SK-N-SH treated with all-trans-retinoic acid at 6 μM for 48 hours (cell line): ENCODE measurements around the gene MAP7D2.

ENCODE experiments used
- ATAC-seq: fragments of 200-7000 bp; cut with Tn5 transposase; 3 replicates; pipeline ENCODE4 v1.9.1; 2020; ENCODE audit warnings: mild to moderate bottlenecking, moderate library complexity
- ARNTL ChIP-seq: fragments of 450-650 bp; formaldehyde crosslinking; IDR thresholded peaks from 2 replicates; pipeline ENCODE4 v1.5.0; 2020; ENCODE audit warnings: low read depth, mild to moderate bottlenecking, moderate library complexity, borderline replicate concordance
- CSDC2 ChIP-seq: fragments of 250-450 bp; sonication (Bioruptor Pico); IDR thresholded peaks from 2 replicates; pipeline ENCODE4 v1.5.0; 2020; ENCODE audit warnings: mild to moderate bottlenecking, moderate library complexity
- ESRRG ChIP-seq: fragments of 250-450 bp; sonication (Bioruptor Pico); IDR thresholded peaks from 2 replicates; pipeline ENCODE4 v1.6.1; 2021; ENCODE audit warnings: mild to moderate bottlenecking
- GLIS3 ChIP-seq: fragments of 250-450 bp; sonication (Bioruptor Pico); IDR thresholded peaks from 2 replicates; pipeline ENCODE4 v1.5.0; 2020; ENCODE audit warnings: mild to moderate bottlenecking, moderate library complexity
- ISL1 ChIP-seq: fragments of 250-450 bp; sonication (Bioruptor Pico); IDR thresholded peaks from 2 replicates; pipeline ENCODE4 v2.1.2; 2022; ENCODE audit warnings: mild to moderate bottlenecking, moderate library complexity
- OSR1 ChIP-seq: fragments of 250-450 bp; sonication (Bioruptor Pico); IDR thresholded peaks from 2 replicates; pipeline ENCODE4 v1.8.0; 2022; ENCODE audit warnings: moderate library complexity, mild to moderate bottlenecking, inconsistent platforms
- PPARA ChIP-seq: fragments of 250-450 bp; sonication (Bioruptor Pico); IDR thresholded peaks from 2 replicates; pipeline ENCODE4 v1.5.0; 2020; ENCODE audit warnings: mild to moderate bottlenecking, borderline replicate concordance
- RARB ChIP-seq: fragments of 250-450 bp; sonication (Bioruptor Pico); IDR thresholded peaks from 2 replicates; pipeline ENCODE4 v1.8.0; 2021; ENCODE audit warnings: mild to moderate bottlenecking, moderate library complexity
- SNAI2 ChIP-seq: fragments of 250-450 bp; sonication (Bioruptor Pico); IDR thresholded peaks from 2 replicates; pipeline ENCODE4 v1.5.0; 2020; ENCODE audit warnings: mild to moderate bottlenecking, moderate library complexity
- TCF4 ChIP-seq: fragments of 250-450 bp; sonication (Bioruptor Pico); IDR thresholded peaks from 2 replicates; pipeline ENCODE4 v1.8.0; 2021; ENCODE audit warnings: mild to moderate bottlenecking, moderate library complexity, borderline replicate concordance
- TOX ChIP-seq: fragments of 250-450 bp; sonication (Bioruptor Pico); IDR thresholded peaks from 2 replicates; pipeline ENCODE4 v1.8.0; 2021; ENCODE audit warnings: mild to moderate bottlenecking, moderate library complexity, borderline replicate concordance
- TSHZ2 ChIP-seq: fragments of 250-450 bp; sonication (Bioruptor Pico); IDR thresholded peaks from 2 replicates; pipeline ENCODE4 v1.5.0; 2020; ENCODE audit warnings: mild to moderate bottlenecking, moderate library complexity
- ZC3H10 ChIP-seq: fragments of 250-450 bp; sonication (Bioruptor Pico); IDR thresholded peaks from 2 replicates; pipeline ENCODE4 v1.5.1; 2021; ENCODE audit warnings: mild to moderate bottlenecking, moderate library complexity
- ZFP3 ChIP-seq: fragments of 250-450 bp; sonication (Bioruptor Pico); IDR thresholded peaks from 2 replicates; pipeline ENCODE4 v1.5.0; 2020; ENCODE audit warnings: mild to moderate bottlenecking, moderate library complexity
- ZFP30 ChIP-seq: fragments of 450-650 bp; formaldehyde crosslinking; IDR thresholded peaks from 2 replicates; pipeline ENCODE4 v1.5.0; 2022; ENCODE audit warnings: mild to moderate bottlenecking, moderate library complexity
- ZNF565 ChIP-seq: fragments of 450-650 bp; formaldehyde crosslinking; conservative IDR thresholded peaks from 2 replicates; pipeline ENCODE4 v1.5.0; 2020; ENCODE audit warnings: low read depth, mild to moderate bottlenecking, moderate library complexity
- ZNF70 ChIP-seq: fragments of 450-650 bp; formaldehyde crosslinking; IDR thresholded peaks from 2 replicates; pipeline ENCODE4 v1.5.0; 2020; ENCODE audit warnings: mild to moderate bottlenecking, moderate library complexity
- ZNF8 ChIP-seq: fragments of 450-650 bp; formaldehyde crosslinking; IDR thresholded peaks from 2 replicates; pipeline ENCODE4 v1.5.0; 2020; ENCODE audit warnings: mild to moderate bottlenecking, moderate library complexity
- TF ChIP-seq, protein P1 (sequence below): fragments of 250-450 bp; sonication (Bioruptor Pico); IDR thresholded peaks from 2 replicates; pipeline ENCODE4 v1.5.1; 2020; ENCODE audit warnings: low read depth, mild to moderate bottlenecking, moderate library complexity
- TF ChIP-seq, protein P2 (sequence below): fragments of 250-450 bp; sonication (Bioruptor Pico); IDR thresholded peaks from 2 replicates; pipeline ENCODE4 v1.8.0; 2021; ENCODE audit warnings: low read depth, mild to moderate bottlenecking, moderate library complexity, borderline replicate concordance
- TF ChIP-seq, protein P3 (sequence below): fragments of 250-450 bp; sonication (Bioruptor Pico); IDR thresholded peaks from 2 replicates; pipeline ENCODE4 v1.8.0; 2020; ENCODE audit warnings: mild to moderate bottlenecking, moderate library complexity, borderline replicate concordance
- TF ChIP-seq, protein P4 (sequence below): fragments of 250-450 bp; sonication (Bioruptor Pico); IDR thresholded peaks from 2 replicates; pipeline ENCODE4 v1.5.1; 2021; ENCODE audit warnings: mild to moderate bottlenecking, moderate library complexity

The MAP7D2 gene

GRCh38 chrX:19987856-19988255, 128.9 kb downstream of the MAP7D2 start (continued):
- no peak for TF ChIP-seq PPARA (CRISPR knock-in tag)
- no peak for TF ChIP-seq ZNF565
- TF ChIP-seq, protein P1, sequence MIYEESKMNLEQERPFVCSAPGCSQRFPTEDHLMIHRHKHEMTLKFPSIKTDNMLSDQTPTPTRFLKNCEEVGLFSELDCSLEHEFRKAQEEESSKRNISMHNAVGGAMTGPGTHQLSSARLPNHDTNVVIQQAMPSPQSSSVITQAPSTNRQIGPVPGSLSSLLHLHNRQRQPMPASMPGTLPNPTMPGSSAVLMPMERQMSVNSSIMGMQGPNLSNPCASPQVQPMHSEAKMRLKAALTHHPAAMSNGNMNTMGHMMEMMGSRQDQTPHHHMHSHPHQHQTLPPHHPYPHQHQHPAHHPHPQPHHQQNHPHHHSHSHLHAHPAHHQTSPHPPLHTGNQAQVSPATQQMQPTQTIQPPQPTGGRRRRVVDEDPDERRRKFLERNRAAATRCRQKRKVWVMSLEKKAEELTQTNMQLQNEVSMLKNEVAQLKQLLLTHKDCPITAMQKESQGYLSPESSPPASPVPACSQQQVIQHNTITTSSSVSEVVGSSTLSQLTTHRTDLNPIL, result no peak
- TF ChIP-seq ISL1 (CRISPR knock-in tag), result no peak
- TF ChIP-seq ZNF70 (CRISPR knock-in tag), result no peak
- no peak for TF ChIP-seq ZFP3 (CRISPR knock-in tag)

DNA sequence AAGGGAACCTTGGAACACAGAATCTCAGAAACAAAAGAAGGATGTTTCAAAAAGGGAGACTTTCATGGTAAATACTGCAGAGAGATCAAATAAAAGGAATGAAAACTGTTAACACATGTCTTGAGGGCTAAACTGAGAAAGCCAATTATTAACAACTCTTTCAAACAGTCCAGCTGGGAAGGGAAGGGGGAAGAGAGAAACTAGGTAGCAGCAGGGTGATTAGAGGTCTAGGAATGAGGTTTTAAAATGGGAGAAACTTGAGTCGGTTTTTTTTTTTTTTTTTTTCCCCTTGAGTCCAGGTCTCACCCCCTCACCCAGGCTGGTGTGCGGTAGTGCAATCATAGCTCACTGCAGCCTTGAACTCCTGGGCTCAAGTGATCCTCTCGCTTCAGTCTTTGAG, 130.2 kb downstream of the MAP7D2 start:
- no peak for ATAC-seq
- TF ChIP-seq RARB (CRISPR knock-in tag) (no peak), SNAI2 (CRISPR knock-in tag) (no peak), ESRRG (no peak), ZFP30 (CRISPR knock-in tag) (no peak), TCF4 (CRISPR knock-in tag) (no peak), TSHZ2 (no peak), GLIS3 (CRISPR knock-in tag) (no peak), CSDC2 (no peak), ZFP3 (CRISPR knock-in tag) (no peak), TOX (no peak), PPARA (CRISPR knock-in tag) (no peak), OSR1 (CRISPR knock-in tag) (no peak), ARNTL (CRISPR knock-in tag) (no peak), ZC3H10 (no peak), ZNF8 (CRISPR knock-in tag) (no peak)
- TF ChIP-seq, protein P2, sequence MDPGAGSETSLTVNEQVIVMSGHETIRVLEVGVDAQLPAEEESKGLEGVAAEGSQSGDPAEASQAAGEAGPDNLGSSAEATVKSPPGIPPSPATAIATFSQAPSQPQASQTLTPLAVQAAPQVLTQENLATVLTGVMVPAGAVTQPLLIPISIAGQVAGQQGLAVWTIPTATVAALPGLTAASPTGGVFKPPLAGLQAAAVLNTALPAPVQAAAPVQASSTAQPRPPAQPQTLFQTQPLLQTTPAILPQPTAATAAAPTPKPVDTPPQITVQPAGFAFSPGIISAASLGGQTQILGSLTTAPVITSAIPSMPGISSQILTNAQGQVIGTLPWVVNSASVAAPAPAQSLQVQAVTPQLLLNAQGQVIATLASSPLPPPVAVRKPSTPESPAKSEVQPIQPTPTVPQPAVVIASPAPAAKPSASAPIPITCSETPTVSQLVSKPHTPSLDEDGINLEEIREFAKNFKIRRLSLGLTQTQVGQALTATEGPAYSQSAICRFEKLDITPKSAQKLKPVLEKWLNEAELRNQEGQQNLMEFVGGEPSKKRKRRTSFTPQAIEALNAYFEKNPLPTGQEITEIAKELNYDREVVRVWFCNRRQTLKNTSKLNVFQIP, result no peak
- TF ChIP-seq, protein P3, sequence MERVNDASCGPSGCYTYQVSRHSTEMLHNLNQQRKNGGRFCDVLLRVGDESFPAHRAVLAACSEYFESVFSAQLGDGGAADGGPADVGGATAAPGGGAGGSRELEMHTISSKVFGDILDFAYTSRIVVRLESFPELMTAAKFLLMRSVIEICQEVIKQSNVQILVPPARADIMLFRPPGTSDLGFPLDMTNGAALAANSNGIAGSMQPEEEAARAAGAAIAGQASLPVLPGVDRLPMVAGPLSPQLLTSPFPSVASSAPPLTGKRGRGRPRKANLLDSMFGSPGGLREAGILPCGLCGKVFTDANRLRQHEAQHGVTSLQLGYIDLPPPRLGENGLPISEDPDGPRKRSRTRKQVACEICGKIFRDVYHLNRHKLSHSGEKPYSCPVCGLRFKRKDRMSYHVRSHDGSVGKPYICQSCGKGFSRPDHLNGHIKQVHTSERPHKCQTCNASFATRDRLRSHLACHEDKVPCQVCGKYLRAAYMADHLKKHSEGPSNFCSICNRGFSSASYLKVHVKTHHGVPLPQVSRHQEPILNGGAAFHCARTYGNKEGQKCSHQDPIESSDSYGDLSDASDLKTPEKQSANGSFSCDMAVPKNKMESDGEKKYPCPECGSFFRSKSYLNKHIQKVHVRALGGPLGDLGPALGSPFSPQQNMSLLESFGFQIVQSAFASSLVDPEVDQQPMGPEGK (CRISPR knock-in tag), result no peak
- TF ChIP-seq, protein P4, sequence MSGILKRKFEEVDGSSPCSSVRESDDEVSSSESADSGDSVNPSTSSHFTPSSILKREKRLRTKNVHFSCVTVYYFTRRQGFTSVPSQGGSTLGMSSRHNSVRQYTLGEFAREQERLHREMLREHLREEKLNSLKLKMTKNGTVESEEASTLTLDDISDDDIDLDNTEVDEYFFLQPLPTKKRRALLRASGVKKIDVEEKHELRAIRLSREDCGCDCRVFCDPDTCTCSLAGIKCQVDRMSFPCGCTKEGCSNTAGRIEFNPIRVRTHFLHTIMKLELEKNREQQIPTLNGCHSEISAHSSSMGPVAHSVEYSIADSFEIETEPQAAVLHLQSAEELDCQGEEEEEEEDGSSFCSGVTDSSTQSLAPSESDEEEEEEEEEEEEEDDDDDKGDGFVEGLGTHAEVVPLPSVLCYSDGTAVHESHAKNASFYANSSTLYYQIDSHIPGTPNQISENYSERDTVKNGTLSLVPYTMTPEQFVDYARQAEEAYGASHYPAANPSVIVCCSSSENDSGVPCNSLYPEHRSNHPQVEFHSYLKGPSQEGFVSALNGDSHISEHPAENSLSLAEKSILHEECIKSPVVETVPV (CRISPR knock-in tag), result no peak
- TF ChIP-seq, protein P1, result no peak

DNA sequence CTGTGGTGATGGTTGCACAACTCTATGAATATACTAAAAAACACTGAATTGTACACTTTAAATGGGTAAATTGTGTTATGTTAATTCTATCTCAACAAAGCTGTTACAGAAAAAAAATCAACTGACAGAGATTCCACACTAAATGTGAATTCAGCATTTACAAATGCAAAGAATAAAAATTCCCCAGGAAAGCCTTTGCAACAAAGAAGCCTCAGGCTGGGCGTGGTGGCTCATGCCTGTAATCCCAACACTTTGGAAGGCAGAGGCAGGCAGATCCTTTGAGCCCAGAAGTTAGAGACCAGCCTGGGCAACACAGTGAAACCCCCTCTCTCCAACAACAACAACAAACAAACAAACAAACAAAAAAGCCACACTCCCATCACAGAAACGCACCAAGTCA, 134.8 kb downstream of the MAP7D2 start:
- ATAC-seq, result no peak
- no peak for TF ChIP-seq OSR1 (CRISPR knock-in tag)
- TF ChIP-seq, protein P2, result no peak
- TF ChIP-seq ZC3H10, result no peak
- TF ChIP-seq SNAI2 (CRISPR knock-in tag), result no peak
- TF ChIP-seq GLIS3 (CRISPR knock-in tag), result no peak
- TF ChIP-seq ESRRG, result no peak
- no peak for TF ChIP-seq CSDC2
- TF ChIP-seq TSHZ2, result no peak
- TF ChIP-seq, protein P4 (CRISPR knock-in tag), result no peak
